GM12874 (cell line): Measurements from ENCODE around the gene KIAA1755.

Source experiments
- TF ChIP-seq, protein P1 (sequence below): IDR thresholded peaks from 2 replicates; pipeline ENCODE4 v1.5.1; 2011; ENCODE audit warnings: low read depth, mild to moderate bottlenecking, control low read depth, low read length, moderate library complexity; ENCODE audit not compliant: insufficient read depth

Gene KIAA1755

DNA sequence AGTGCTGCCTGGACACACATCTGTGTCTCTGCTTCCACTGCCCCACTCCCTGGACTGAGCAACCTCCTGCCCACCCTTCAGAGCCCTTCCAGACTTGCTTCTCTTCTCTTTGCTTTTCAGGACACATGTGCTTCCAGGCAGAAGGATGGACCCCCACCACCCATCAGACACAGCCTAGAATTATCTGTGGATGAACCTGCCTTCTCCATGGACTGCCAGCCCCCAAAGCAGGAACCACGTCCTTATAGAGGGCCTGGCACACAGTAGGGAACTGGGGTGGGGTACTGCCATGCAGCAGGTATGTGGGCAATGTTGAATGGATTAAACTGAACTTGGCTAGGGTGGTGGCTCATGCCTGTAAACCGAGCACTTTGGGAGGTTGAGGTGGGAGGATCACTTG is 3.6 kb downstream of the KIAA1755 start:
- TF ChIP-seq, protein P1, sequence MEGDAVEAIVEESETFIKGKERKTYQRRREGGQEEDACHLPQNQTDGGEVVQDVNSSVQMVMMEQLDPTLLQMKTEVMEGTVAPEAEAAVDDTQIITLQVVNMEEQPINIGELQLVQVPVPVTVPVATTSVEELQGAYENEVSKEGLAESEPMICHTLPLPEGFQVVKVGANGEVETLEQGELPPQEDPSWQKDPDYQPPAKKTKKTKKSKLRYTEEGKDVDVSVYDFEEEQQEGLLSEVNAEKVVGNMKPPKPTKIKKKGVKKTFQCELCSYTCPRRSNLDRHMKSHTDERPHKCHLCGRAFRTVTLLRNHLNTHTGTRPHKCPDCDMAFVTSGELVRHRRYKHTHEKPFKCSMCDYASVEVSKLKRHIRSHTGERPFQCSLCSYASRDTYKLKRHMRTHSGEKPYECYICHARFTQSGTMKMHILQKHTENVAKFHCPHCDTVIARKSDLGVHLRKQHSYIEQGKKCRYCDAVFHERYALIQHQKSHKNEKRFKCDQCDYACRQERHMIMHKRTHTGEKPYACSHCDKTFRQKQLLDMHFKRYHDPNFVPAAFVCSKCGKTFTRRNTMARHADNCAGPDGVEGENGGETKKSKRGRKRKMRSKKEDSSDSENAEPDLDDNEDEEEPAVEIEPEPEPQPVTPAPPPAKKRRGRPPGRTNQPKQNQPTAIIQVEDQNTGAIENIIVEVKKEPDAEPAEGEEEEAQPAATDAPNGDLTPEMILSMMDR, result no peak

DNA sequence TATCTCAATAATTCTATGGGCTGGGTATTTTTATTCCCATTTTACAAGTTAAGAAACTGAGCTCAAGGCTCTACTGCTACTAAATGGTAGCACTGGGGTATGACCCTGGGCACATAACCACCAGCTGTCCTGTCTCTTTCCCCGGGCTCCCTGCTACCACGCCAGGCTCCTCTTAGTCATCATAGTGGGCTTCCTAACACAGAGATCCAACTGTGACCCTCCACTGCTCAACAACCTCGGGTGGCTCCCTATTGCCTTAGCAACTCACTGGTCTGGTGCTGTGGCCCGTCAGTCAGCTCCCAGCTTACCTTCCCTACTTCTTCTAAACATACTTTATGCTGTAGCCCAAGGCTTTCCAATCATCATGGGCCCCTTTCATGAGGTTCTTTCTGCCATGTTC is 4.5 kb downstream of the KIAA1755 start:
- TF ChIP-seq, protein P1, result no peak

DNA sequence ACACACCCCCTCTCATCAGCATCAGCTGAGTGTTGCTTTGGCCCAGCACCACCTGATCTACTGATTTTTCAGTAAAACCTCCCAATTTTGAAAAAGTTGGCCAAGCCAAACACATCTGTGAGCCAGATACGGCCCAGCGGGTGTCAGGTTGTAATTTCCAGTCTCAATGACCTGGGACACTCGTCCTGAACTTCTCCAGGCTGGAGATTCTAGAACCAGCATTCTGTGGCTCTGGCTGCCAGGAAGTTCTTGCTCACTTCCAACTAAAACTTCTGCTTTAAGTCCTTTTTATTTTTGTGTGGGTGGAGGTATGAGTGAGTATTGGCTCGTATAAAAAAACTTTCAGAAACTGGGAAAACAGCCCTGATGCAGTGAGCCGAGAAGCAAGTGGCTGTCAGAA is 5.1 kb downstream of the KIAA1755 start:
- TF ChIP-seq, protein P1, result no peak

DNA sequence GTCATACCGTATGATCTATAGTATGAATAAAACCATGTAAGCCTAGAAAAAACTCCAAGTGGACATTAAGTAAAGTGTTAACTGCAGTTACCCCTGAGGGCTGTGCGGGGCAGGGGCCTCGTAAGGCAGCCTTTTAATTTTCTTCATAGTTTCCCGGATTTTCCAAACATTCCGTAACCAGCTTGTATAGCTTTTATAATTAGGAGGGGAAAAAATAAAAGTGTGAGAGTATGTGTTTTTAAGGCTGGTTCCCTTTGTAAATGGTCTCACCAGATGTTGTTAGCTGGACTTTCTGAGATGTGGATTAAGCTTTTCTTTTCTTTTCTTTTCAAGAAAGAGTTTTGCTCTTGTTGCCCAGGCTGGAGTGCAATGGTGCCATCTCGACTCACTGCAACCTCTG is 7.0 kb downstream of the KIAA1755 start:
- TF ChIP-seq, protein P1, result no peak

DNA sequence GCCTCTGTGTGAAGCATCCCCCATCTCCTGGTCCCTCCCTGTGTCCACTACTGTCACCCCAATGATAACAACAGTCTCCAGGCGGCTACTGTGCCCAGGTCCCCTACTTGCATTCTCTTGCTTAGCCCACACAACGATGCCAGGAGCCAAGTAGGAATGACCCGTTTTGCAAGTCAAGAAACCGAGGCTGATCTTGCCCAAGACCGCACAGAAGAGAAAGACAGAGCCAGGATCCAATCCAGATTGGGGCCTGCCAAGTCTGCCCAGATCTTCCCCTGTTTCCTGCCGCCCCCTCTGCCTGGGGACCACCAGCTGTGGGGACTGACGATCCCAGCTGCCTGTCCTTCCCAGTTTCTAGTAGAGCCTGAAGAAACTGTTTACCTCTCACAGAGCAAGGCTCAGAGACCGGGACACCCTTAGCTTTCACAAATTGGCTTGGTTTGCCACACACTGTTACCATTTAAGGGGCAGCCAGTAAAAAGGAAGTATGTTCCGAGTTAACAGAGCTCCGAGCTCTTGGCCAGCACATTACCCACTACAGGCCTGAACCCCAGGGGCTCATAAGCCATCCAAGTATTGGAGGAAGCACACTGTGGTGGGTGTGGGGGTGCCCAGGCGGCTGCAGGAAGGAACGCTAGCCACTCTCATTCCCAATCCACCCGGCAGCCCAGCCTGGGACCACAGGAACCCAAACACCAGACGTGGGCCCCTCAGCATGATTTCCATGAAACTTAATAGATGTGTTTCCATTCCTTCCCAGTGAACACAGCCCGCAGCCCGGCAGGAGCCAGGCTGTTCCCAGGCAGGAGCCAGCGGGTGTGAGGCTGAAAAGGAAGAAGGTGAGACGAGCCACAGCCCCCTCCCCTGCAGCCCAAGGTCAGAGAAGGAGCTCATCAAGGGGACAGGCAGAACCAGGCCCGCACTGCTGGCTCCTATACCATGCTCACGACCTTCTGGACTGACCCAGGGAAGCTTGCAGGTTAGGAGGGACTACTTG is 7.9 kb downstream of the KIAA1755 start:
- TF ChIP-seq, protein P1, result no peak

DNA sequence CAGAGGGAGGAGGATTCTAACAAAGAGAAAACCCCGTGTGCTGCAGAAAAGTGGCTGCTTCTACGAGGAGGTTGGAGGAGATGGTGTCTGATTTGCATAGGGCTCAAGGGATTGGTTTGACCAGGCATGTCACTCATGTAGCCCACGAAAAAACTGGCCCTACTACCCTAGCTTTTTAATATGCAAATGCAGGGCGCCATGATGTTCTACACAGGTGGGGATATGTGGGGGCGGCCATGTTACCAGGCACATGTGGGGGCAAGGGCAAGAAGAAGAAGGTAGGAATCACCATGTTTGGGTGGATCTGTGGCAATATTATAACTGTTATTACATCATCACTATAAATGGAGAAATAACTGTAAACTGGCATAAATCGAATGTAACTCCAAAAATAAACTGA is 9.9 kb downstream of the KIAA1755 start:
- TF ChIP-seq, protein P1, result no peak

DNA sequence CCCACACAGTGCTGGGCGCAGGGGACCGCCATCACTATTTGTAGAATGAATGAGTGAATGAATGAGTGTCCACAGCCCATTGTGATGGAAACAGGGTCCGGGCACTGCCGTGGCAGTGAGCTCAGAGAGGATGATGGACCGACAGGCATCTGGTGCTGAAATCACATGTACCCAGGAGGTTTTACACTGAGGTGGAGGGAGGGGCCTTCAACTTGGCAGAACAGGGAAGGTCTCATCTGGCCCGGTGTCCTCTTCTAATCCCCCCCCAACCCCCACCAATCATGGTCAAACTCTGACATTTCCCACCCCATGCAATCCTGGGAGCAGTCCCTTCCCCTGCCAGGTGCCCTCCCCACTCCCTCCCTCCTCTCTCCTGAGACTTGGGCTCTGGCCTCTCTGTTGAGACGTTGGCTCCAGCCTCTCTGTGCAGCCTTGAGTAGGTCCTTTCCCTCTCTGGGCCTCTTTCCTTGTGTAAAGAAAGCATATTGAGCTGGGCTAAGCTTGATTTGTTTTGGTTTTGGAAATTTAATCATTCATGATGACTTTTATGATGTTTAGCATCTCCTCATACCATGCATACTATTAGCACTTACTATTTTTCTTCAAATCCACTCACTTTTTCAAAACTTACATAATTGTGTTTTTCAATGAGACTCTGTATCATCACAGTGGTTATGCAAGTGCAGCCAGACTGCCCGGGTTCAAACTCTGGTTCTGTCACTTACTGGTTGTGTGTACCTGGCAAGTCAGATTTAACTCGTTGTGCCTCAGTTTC is 10.8 kb downstream of the KIAA1755 start:
- TF ChIP-seq, protein P1, result no peak
